Inferior parietal cortex (tissue), 1 donor: ENCODE measurements around the gene SLC29A3.
"Not testable (repeated sequence)": the region's sequence is repeated elsewhere in the genome, so short reads cannot be mapped to it uniquely, and the experiment has no call there.

Experiments used
- DNase-seq: peaks from one replicate; pipeline ENCODE4 v3.0.0-alpha.2; 2016; ENCODE audit errors: extremely low spot score

Gene SLC29A3

DNA sequence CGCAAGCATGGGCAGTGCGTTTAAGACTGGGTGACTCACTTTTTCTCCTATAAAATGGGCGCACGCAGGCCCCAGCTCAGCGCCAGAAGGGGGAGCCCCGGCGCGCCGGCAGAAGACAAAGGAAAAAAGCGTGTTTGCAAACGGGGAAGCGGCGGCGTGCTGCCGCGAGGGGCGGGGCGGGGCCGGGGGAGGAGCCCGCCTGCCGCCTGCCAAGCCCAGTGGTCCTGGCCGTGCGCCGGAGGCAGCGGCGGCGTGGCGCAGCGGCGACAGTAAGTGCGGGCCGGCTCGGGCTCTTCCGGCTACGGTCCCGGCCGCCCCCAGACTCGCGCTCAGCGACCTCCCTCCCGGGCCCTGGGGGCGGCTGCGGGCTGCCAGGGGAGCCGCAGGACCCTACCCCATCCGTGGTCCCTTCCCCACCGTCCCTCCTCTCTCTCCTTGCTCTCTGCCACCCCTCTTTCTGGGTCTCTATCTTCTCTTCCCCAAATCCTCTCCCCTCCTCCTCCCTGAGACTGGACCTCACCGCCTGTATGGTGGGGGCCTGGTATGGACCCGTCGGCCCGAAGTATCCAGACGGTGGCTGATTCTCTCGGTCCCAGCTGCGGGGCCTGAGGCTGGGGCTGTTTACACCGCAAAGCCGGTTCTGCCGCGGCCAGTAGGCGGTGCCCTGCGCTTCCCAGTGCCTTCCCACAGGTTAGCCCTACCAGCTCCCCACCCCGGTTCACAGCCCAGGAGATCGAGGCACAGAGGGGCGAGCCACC lies at the start of gene SLC29A3:
SLC29A3 (plus strand) TSS at position 218 of the 758 bp plus-strand sequence; CDS start at position 269, 51 bp downstream.
- DNase-seq = peak; percentile 63

DNA sequence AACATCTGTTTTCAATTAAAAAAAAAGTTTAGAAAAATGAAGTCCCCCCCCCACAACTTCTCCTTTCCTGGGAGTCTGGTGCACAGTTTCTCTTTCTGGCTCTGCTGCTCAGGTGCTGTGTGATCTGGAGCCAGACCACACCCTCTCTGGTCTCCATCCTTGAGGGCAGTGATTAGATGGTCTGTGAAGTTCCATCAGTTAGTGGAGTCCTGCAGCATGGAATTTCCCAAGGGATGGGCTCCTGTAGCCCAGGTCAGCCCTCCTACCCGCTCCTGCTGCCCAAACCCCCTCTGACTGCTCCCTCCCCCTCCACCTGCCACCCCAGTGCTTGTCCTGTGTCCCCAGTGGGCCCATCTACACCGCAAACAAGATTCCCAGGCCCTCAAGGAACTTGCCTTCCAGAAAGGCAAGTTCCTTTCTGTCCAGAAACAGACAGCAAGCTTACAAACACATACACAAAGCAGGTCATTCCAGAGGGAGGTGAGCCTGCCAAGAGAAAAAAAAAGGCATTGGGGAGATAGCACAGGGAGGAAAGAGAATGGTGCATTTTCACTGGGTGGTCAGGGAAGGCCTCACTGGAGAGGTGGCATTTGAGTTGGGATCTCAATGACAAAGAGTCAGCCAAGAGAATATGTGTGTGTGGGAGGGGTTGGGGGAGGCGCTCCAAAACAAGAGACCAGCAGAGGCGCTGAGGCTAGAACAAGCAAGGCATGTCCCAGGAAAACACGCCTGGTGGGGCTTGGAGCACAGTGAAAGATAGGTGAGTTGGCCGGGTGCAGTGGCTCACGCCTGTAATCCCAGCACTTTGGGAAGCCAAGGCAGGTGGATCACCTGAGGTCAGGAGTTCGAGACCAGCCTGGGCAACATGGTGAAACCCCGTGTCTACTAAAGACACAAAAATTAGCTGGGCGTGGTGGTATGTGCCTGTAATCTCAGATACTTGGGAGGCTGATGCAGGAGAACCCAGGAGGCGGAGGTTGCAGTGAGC lies 49.5 kb upstream of the SLC29A3 start:
- DNase-seq = no peak

DNA sequence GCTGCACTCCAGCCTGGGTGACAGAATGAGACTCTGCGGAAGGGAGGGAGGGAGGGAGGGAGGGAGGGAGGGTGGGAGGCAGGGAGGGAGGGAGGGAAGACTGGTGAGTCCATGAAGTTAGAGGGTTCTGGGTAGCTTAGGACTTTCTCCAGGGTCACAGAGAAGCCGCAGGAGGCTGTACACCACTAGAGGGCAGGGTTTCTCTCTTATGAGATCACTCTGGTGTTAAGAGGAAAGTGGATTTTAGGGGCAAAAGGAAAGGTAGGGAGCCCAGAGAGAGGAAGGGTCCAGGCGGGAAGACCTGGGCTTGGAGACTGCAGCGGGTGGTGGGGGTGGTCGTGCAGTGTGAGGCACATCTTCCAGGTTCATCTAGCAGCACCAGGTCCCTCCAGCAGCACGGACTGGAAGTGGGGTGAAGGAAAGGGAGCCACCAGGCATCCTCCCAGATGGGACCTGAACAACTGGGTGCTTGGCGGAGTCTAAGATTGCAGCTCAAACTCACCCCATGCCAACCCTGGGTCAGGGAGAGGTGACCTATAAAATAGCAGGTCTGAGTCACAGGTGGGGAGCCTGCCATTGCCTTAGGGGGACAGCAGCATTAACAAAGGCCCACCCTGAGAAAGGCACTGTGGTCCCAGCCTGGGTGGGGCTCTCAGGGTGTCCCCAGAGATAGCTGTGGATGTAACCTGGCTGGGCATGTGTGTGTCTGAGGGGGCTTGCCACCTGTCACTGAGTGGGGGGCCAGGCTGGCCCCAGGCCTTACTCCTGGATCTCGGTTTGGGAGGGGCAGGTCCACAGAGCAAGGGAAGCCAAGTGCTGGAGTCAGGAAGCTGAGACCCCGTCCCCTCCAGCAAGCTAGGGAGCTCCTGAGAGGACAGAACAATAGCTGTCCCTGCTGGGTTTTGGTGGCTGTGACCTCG lies 48.5 kb upstream of the SLC29A3 start:
- DNase-seq = peak; percentile 79

DNA sequence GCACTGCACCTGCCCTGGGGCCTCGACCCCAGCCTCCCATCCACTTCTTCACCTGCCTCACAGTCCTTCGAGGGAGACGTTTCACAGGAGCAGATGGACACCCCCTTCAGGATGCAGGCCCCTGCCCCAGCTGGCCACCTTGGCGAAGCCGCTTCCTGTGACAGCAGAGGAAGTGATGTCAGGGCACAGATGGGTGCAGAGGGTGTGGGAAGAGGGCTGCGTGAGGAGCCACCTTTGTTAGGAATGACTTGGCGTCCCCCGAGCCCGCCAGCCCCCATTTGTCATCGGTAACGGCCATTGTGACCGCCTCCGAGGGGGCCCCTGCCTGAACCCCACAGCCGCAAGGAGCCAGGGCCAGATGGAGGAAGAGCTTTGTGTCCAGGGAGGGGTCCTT lies 47.4 kb upstream of the SLC29A3 start:
- no peak for DNase-seq

DNA sequence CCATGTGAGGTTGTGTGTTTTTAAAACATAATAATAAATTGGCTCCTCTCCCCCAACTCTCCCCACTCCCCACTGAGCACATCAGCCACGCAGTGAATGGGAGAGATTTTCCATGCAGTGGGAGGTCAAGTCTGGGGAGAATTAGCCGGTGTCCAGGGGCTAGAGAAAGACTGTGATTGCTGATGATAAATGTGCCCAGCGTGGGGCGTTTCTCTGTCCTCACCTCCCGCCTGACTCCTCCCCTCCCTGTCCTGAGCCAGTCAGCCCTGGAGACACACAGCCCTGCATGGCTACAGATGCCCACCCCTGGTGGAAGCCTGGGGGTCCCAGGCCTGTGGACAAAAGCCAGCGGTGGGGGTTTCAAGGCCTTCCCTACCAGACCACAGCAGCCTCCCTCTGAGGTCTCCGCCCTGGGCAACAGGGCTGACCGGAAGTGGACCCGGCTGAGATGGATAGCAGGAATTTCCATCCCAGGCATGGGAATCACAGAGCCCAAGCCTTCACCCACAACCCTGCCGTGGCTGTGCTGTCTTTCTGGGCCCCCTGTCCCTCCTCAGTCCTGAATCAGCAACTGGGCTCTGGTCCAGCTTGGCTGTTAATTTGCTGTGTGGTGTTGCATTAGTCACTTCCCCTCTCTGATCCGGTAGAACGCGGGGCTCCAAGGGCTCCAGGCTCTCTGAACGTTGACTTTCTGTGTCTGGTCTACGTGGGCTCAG lies 46.8 kb upstream of the SLC29A3 start:
- DNase-seq = no peak

DNA sequence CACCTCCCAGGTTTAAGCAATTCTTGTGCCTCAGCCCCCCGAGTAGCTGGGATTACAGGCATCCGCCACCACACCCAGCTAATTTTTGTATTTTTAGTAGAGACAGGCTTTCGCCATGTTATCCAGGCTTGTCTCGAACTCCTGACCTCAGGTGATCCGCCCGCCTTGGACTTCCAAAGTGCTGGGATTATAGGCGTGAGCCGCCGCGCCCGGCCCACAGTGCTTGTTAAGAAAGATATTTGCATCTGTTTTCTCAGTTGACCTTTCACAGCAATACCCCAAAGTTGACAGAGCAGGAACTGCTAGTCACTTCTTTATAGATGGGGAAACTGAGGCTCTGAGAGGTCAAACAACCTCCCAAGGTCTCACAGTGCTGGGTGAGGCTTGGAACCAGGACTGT lies 46.1 kb upstream of the SLC29A3 start:
- not testable (repeated sequence) for DNase-seq

DNA sequence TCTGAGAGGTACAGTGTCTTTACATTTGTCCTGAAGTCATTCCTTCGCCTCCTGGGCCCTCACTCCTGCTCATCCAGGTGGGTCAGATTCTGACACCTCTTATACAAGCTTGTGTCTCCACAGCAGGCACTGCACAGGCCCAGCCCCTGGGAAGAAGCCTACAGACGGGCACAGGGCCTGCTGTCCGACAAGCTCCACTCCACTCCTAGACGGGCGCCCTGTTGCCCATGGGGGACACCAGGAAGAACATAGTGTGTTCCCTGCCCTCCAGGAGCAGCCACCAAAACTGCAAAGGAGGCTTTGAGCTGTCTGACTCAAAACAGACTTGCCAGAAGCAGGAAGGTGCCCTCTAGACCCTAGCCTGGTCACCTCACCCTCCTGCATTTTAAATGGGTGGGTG lies 45.6 kb upstream of the SLC29A3 start:
- DNase-seq = no peak

DNA sequence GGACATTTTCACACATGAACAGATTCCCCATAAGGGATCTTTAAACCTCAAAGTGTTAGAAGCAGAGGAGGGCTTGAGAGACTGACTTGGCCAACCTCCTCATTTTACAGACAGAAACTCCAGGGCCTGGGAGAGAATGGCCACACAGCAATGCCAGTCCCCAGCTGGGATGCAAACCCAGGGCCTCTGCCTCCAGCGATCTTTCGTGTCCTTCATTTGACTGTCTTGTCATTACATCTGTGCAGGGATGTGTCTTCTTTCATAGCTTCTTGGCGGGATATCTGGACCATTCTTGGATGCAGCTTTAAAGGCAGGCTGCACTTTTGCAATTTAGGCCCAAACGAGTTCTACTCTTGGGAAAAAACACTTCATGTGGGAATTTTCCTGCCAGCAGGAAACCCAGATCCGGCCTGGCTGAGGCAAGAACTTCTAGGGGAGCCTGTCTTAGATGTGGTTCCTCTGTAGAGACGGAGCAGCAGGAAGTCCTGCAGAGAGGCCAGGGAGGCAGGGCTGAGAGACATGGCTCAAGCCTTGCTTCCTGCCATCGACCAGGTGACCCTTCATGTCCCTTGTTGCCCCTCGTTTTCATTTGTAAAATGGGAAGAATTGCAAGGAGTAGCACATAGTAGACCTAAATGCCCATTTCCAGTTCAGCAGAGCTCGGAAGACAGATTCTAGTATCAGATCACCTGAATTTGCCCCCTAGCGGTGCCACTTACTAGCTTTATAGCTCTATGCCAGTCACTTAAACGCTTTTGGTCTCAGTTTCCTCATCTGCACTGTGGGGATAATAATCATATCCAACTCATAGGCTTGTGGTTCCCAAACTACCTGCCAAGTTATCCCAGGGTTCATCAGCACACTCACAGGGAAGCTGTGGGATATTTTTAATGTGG lies 43.9 kb upstream of the SLC29A3 start:
- no peak for DNase-seq

DNA sequence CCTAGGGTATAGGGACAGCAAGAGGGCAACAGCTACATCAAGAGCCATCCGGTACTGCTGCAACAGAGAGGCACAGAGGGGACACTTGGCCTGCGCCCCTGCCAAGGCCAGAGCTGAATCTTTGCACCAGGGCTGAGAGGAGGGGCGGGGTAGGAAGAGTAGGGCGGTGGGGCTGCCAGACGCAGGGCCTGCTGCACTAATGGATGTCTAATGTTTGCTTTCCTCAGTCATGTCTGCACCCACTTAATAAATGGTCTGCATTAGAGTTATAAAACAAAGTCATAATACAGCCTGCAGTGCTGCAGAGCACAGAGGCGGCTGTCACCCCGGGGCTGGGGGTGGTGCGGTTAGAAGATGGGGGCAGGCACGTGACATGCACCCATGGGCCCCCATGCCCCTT lies 42.2 kb upstream of the SLC29A3 start:
- DNase-seq = no peak

DNA sequence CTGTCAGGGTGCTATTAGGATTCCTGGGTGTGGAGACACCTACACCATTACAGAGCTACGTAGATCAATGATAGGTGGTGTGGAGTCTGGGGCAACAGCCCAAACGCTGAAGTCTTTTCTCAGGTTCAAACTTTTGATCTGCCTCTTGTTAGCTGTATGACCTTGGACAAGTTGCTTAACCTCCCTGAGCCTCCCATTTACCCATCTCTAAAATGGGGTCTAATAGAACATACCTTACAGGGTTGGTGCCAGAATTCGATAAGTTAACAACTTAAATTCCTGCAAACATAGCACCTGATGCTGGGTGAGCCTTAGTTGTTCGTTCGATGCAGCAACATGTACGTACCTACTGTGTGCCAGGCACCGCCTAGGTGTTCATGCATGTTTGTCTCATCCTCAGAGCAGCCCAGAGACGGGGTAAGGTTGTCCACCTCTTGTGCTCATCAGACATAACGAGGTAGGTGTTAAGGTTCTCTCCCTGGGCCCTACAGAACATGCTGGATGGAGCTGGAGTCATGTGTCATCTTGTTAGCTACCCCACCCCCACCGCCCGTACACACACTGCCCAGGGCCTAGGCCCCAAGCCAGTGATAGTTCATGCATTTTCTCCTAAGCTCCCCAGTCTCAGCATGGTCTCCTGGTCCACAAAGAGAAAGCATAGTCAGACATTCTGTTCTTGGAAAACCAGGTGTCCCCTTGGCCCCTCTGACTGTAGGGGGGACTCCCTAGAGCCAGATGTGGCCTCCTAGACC lies 41.0 kb upstream of the SLC29A3 start:
- DNase-seq = no peak

DNA sequence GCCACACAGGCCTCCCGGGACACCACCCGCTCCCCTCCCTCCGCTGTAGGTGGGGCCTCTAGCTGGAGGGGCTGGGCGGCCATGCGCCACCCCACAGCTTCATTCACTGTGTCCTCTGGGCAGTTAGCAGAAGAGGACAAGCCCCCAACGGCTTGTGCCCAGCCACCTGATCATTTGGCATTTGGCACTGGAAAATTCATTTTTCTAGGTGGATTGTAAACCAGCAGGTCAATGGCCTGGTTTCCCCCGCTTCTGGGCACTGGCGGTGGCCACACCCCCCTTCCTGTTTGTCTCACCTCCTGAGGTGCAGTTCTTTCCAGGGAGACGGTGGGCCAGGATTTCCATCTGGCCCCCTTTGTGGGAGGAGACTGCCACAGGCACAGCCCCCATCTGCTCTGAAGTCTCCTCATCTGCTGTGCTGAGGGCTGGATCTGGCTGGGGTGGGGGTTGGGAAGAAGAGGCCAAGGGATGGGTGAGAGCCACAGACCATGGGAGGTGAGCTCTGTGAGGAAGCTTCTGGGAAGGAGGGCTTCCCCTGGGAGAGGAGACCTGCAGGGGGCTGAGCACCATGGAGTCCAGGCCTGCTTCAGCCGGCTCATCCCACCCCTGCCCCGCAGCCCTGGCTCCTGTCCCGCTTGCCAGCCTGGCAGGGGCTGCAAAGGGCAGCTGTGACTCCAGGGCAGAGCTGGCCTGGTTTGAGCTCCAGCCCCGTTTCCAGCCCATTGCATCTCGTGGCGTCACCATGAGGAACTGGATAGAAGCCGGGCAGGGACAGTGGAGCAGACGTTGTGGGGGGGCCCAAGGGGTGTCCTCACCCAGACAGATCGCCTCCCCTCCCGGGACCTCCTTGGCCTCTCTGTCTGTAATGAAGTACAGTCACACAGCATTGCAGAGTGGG lies 40.1 kb upstream of the SLC29A3 start:
- DNase-seq = no peak

DNA sequence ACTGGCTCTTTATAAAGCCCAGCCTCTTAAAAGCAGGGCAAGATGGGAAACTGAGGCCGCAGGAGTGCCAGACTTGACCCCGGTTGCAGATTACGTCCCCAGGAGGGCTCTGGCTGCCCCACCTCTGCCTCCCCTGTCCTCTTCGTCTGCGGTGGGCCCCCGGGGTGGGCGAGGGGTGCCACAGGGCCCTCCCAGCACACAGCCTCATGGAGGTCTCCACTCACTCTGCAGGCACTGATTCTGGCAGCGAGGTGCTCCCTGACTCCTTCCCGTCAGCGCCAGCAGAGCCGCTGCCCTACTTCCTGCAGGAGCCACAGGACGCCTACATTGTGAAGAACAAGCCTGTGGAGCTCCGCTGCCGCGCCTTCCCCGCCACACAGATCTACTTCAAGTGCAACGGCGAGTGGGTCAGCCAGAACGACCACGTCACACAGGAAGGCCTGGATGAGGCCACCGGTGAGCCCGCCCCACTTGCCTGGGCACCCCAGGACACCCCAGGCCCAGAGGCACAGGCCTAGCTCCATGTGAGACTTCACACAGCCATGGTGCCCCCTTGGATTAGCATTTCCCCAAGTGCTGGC lies 39.4 kb upstream of the SLC29A3 start:
- DNase-seq = no peak

DNA sequence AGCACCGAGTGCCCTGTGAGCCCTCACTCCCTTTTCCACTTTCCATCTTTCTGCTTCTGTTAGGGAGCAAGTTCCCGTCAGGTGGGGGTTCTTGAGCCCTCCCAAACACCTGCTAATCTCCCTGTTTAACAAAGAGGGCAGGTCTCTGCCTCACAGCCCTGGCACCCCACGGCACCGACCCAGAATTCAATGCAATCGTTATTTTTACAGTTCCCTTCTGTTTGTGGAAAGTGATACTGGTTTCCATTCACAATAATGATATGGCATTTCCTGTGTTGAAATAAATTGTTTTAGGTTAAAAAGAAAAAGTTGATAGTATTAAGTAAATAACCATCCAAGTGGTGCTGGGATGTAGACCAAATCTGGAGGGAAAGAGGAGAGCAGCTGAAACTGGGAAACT lies 38.8 kb upstream of the SLC29A3 start:
- no peak for DNase-seq

DNA sequence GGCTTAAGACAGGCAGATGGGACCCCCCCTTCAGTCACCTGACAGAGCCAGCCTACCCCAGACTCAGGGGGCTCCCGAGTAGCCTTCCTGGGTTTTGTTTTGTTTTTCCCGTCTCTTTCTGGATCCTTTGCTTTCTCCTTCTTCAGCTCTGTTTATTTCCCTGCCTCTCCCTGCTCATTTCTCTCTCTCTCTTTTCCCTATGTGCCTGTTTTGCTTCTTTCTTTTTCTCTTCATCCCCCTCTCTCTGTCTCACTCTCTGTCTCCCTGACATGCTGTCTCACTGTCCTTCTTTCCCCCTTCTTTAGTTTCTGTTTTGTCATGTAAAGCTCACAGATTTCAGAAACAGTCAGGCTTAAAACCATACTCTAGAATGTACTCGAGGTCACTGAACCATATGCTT lies 38.2 kb upstream of the SLC29A3 start:
- DNase-seq = no peak

DNA sequence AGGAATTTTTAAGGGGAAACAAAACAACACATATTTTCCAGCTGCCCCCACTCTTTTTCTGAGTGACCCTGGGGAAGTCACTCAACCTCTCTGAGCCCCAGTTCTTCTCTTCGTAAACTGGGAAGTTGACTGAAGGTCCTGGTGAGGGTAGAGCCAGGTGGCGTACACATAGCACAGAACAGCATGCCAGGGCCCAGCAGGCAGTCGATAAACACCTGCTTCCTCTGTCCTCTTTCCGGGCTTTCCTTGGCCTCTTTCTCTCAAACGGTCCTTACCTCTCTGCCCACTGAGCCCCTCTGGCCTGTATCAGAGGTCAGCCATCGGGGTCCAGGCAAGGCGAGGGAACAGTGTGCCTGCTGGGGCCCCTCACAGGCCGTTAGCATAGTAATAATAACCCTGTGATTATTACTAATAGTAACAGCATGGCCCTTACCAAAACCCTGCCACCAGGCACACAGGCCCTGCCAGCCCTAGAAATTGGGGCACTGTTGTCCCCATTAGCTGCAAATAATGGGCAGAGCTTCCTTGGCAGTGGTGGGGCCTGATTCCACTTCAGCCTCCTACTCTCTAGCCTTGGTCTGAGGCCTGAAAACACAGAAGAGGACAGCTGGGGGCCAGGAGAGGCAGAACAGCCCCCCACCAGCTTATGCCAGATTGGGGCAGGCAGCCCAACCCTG lies 37.3 kb upstream of the SLC29A3 start:
- no peak for DNase-seq

DNA sequence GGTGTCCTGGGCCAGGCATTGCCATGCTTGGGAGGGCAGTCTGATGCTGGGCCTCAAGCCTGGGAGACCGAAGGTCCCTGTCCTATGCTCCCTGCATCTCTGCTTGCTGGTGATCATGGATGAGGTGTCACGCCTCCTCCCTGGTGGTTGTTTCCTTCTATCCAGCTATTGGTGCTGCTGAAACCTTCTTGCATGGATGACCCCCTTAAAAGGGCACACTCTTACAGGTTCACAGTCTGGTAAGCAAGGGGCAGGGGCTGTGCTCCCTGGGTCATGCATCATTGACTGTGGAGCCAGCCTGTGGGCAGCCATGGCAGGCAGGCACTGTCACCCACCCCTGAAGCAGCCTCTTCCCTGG lies 36.8 kb upstream of the SLC29A3 start:
- no peak for DNase-seq

DNA sequence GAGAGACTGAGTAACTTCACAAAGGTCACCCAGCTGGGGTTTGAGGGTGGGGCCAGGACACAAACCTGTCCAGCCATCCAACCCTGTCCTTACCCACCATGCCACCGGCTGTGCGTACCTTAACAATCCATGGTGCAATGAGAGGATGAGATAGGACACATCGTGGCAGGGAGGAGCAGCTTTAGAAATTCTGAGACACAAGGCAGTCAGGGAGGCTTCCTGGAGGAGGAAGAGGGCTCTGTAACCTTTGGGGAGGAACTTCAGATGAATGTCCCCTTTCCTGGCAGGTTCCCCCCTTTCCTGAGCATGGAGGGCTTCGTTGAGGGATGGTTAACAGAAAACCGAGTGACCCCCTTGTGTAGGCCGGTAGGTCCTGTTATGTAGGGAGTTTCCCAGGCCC lies 35.6 kb upstream of the SLC29A3 start:
- DNase-seq = no peak
